Measurements from ENCODE around the gene RDH16.
"Not testable (repeated sequence)": the region's sequence is repeated elsewhere in the genome, so short reads cannot be mapped to it uniquely, and the experiment has no call there.

Gene RDH16

GRCh38 chr12:56951582-56952339, 5.6 kb downstream of the RDH16 start:
- DNase-seq, result no peak

GRCh38 chr12:56948881-56949280, 8.5 kb downstream of the RDH16 start:
- no peak for DNase-seq

GRCh38 chr12:56948457-56948777, 9.0 kb downstream of the RDH16 start:
- no peak for DNase-seq

DNA sequence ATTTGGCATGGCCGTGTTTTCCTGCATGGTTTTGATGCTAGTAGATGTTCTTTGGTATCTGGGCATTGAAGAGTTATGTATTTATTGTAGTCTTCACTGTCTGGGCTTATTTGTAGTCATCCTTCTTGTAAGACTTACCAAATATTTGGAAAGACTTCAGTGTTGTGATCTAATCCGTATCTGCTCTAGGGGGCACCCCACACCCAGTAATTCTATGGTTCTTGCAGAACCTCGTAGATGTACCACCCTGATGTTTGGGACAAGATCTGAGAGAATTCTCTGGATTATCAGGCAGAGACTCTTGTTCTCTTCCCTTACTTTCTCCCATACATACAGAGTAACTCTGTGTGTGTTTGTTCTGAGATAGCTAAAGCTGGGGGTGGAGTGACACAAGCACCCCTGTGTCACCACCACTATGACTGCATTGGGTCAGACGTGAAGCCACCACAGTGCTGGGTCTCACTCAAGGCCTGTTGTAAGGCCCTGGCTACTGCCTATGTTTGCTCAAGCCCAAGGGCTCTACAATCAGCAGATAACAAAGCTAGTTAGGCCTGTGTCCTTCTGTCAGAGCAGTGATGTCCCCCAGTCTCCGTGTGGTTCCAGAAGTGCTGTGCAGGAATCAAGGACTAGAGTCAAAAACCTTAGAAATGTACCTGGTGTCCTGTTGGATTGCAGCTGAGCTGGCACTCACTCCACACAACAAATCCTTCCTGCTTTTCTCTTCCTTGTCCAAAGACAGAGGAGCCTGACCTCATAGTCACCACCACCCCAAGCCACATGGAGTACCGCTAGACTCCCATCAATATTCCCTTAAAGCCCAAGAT, 9.6 kb downstream of the RDH16 start:
- no peak for DNase-seq

GRCh38 chr12:56943878-56944277, 13.5 kb downstream of the RDH16 start:
- no peak for DNase-seq

- DNase-seq, result not testable (repeated sequence)
Measured at GRCh38 chr12:56943374-56943773, 14.0 kb downstream of the RDH16 start.

GRCh38 chr12:56941299-56942017, 15.9 kb downstream of the RDH16 start:
- DNase-seq, result no peak

DNA sequence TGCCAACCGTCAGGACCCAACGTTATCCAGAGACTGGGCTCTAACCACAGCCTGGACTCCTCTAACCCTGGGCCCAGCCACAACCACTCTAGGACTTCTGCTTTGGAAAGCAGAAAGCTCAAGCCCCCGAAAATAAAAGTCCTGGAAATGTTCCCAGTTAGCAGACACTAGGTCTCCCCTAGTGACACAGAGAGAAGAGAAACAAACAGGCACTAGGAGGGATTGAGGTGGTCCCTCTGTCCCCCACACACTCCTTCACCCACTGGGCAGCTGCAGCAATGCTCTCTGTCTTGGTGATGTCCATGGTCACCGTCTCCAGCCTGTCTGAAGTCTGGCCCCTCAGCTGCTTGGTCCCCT, 16.5 kb downstream of the RDH16 start:
- not testable (repeated sequence) for DNase-seq

DNA sequence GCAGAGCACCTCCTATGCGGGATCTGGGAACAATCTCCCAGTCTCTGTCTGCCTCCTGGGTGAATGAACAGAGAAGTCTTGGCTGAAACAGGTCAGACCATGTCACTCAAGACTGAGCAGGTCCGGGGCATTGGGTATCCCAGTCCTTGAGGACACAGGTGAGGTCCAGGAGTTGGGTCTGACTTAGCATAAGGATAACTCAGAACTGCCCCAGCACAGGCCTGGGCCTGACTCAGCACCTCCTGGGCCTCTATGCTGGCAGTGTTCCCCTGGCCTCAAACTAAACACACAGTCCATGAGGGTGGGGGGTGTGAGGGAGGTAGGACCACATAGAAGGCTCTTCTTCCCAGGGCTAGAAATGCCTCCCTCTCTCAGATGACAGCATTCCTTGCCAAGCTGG, 21.7 kb downstream of the RDH16 start:
- no peak for DNase-seq

- DNase-seq, result no peak
Measured at GRCh38 chr12:56935157-56935556, 22.3 kb downstream of the RDH16 start.

DNA sequence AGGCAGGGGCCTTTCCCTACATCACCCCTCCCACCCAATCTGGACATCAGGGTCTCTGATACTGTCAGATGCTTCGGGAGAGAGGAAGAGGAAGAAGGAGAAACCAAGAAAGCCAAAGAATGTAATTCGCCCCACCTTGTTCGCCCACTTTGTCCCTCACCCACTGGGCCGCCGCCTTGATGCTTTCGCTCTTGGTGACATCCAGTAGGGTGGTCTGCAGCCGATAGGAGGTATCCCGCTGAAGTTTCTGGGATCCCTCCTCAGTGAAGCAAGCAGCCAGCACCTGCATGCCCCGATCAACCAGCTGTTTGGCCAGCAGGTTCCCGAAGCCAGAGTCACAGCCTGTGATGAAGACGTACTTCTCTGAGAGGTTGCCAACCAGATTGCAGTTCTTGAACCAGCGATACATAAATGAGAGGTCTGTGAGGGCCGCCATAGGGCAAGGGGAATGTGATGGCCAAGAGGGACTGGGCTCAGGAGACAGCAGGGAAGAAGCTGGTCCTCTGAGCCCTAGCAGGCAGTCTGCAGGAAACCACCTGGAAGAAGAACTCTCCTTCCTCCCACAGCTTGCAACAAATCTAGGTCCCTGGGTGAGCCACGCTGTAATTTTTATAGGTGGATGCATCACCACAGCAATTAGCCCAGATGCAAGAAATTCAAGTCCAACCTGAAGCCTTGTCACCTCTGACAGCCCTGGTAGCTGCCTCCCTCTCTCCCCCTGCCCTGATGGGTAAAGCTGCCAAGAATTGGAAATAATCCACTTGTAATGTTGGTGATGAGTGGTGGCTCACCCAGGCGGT, 23.4 kb downstream of the RDH16 start, which contains the start of gene SDR9C7:
Gene SDR9C7, minus strand, starts transcription at position 583 of the 800 bp plus-strand sequence. Its CDS starts 147 bp downstream, at position 436.
- DNase-seq, result no peak

DNA sequence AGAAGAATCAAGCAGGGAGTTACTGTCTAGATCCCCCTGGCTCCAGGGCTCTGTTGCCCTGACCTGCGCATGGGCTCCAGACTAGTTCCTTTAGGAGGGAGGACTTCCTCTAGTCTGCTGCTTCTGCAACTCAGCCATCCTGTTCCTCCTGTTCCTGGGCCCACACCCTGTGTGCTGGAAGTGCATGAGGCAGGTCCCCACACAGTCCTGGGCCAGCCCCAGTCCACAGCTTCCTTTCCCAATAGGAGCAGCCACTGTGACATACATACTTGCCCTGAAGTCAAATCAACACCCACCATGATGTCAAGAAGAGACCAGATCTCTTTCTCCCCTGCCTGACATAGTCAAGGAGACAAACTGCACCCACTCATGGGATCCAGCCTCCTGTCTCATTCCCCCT, 24.5 kb downstream of the RDH16 start:
- DNase-seq, result no peak

DNA sequence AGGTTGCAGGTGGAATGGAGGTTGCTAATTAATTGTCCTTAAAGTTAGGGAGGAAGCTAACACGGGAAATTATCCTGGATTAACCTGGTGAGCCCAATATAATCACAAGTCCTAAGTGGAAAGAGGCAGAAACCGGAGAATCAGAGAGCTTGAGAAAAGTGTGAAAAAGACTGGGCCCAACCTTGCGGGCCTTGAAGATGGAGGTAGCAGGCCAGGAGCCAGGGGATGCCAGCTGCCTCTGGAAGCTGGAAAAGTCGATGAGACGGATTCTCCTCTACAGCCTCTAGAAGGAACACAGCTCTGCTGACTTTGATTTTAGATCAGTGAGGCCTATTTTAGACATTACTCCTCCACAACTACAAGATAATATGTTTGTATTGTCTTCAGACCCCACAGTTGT, 25.3 kb downstream of the RDH16 start:
- no peak for DNase-seq

- DNase-seq, result no peak
Measured at GRCh38 chr12:56931474-56931978, 25.9 kb downstream of the RDH16 start.

GRCh38 chr12:56930241-56930640, 27.2 kb downstream of the RDH16 start:
- DNase-seq, result no peak

DNA sequence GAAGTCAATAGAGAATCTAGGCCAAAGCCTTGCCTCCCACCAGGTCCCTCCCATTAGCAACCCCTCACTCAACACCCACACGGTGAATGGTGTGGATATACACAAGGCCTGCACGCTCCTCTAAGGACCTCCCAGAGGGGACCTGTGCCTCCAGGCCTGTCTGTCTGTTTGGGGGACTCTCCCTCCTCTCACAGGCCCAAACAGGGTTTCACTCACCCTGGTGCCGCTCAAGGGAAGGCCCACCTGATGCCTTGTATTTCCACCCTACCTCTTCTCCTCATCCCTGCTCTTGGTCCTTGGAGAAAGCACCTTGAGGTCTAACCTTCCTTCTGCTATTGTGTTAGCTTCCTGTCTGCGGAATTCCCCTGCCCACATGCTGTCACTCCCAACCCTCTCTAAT, 27.6 kb downstream of the RDH16 start:
- DNase-seq, result no peak

- DNase-seq, result no peak
Measured at GRCh38 chr12:56928262-56928661, 29.1 kb downstream of the RDH16 start.

- DNase-seq, result no peak
Measured at GRCh38 chr12:56927281-56927680, 30.1 kb downstream of the RDH16 start.

GRCh38 chr12:56922031-56922430, 35.4 kb downstream of the RDH16 start:
- DNase-seq, result no peak

DNA sequence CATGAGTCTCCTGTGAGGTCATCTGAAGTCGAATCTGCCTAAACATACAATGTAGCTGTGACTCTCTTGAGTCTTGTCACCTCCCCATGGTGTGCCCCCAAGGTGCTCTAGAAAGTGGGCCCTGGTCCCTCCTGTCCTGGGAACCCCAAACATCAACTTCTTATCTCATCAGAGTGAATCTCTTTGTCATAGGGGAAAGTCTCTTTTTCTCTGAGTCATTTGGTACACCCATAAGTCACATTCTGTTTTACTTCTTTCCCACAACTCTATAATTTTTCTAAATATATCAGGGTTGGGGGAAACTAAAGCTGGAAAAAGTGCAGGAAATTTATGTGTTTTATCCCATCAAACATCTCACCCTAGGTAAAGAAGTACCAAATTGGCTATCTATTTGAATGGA, 36.1 kb downstream of the RDH16 start:
- no peak for DNase-seq

DNA sequence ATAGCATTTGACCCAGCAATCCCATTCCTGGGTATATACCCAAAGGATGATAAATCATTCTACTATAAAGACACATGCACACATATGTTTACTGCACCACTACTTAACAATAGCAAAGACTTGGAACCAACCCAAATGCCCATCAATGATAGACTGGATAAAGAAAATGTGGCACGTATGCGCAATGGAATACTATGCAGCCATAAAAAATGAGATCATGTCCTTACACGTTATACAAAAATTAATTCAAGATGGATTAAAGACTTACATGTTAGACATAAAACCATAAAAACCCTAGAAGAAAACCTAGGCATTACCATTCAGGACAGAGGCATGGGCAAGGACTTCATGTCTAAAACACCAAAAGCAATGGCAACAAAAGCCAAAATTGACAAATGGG, 39.3 kb downstream of the RDH16 start:
- not testable (repeated sequence) for DNase-seq

DNA sequence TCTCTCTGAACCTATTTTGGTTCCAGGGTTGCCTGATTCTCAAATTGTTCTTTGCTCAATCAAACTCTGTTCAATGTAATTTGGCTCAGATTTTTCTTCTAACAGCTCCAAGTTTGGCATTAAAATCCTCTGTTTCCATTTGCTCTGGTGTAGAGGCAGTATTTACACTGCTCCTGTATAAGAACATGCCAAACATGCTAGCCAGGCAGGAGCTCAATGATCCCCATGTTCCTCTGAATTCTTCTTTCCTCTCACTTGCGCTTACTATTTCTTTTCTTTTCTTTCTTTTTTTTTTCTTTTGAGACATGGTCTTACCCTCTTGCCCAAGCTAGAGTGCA, 40.4 kb downstream of the RDH16 start:
- DNase-seq, result no peak

All from NCI-H446 treated with DMSO at 0.1 percent for 48 hours (cell line).